HG03196 (cell line): ENCODE results near the gene ANGPT4.

ENCODE experiments used
- ATAC-seq: cut with Tn5 transposase; IDR thresholded peaks from one replicate; pipeline ENCODE4 v1.9.1; 2021; ENCODE audit not compliant: unreplicated experiment

Gene ANGPT4

DNA sequence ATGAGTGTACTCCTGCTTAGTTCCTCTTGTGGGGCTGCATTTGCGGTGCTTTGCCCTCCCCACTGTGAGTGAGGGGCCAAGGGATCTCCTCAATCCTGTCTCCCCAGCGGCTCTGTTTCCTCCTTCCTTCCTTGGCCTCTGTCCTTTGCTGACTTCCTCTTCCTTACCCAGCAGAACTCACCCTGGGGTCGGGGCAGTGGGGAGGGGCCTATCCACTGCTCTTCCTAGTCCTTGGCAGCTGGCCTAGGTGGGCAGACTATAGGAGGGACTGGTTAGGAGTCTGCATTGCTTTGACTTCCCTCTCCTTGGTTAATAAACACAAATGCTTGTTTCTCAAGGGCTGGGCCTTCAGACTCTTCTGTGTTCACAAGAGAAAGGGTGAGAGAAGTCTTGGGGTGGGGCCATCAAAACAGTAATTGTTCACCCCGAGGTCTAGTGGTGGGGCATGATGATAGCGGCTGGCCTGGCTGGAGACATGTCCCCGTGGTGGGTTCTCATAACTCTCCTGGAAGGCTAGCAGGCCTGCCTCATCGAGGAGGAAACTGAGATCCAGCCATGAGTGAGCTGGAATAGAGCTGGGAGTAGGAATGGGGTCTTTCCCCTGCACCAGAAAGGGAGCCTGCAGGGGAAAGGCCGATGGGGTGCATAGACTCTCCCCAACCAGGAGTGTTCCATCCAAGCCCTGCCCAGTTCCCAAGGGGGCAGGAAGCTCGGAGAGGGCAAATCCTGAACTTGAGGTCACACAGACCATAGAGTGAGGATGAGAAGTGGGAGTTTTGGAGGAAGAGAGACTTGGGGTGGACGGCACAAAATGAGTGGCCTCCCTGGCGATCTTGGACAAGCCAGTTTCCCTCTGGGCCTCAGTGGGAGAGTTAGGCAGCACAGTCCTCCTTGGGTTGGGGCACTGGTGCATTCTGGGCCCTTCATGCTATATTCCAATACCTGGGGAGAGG, 69.9 kb downstream of the ANGPT4 start:
- no peak for ATAC-seq

DNA sequence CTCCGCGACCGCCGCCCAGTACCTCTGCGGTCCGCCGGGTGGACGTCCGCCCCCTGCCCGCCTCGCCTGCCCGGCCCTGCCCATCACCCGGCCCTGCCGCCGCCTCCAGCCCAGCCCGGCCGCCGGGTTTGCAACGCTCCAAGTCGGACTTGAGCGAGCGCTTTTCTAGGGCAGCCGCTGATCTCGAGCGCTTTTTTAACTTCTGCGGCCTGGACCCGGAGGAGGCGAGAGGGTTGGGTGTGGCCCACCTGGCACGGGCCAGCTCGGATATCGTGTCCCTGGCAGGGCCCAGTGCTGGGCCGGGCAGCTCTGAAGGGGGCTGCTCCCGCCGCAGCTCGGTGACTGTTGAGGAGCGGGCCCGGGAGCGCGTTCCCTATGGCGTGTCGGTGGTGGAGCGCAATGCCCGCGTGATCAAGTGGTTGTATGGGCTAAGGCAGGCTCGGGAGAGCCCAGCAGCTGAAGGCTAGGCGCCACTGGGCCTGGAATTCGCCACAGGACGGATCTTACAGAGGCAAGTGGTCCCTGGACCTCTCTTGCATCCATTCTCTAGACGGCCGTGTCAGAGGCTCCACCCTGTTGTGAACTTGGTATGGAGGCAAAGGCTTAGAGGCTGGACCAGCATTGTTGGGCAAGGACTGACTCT, 70.8 kb downstream of the ANGPT4 start:
- ATAC-seq, result no peak

DNA sequence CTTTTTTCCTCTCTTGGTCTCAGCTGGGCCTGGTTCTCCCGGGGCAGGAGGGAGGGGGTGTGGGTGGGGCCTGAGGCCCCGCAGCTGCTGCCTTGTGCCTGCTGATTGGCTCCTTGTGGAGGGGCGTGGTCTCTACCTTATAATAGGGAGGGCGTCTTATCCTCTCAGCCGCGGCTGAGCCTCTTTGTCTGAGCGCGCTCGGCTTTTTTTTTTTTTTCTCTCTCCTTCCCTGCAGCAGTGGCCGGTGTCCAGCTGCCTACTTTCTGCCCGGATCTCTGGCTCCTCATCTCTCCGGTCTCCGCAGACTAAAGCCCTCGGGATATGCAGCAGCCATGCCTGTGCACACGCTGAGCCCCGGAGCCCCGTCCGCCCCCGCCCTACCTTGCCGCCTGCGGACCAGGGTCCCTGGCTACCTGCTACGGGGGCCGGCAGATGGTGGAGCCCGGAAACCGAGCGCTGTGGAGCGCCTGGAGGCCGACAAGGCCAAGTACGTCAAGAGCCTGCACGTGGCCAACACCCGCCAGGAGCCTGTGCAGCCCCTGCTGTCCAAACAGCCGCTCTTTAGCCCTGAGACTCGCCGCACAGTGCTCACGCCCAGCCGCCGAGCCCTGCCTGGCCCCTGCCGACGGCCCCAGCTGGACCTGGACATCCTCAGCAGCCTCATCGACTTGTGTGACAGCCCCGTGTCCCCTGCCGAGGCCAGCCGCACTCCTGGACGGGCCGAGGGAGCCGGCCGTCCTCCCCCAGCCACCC, 71.5 kb downstream of the ANGPT4 start:
- peak; percentile 81 for ATAC-seq

DNA sequence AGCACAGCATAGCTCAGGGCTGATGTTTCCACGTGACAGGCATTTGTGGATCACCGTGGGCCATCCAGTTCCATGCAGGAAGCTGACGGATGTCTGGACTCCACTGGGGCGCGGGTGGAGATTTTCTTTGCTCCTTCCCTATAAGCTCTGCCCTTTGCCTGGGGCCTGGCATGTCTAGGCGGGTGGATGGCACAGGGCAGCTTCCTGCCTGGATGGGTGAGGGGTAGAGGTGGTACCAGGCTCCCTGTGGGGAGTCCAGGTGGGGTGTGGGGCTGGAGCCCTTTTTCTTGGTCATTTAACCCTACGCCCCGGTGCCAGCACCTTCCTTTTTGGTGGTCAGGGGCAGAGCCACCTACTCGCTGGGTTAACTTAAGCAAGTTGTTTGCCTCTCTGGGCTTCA, 72.2 kb downstream of the ANGPT4 start:
- no peak for ATAC-seq

DNA sequence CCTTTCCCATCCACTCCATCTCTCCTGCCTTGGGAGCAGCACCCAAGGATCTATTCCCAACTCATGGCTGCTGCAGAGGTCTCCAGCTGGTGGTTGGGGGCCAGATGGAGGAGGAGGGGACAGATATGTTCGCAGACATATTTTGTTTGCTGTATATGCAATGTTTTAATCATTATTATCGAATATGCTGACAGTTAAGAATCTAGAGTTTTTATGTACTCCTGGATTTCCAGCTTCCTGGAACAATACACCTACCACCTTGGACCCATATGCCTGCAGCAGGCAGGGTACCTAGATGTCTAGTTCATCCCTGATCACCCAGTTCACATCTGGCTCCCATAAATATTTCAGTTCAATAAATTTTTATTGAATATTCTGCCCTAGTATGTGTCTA, 73.6 kb downstream of the ANGPT4 start:
- ATAC-seq, result no peak

DNA sequence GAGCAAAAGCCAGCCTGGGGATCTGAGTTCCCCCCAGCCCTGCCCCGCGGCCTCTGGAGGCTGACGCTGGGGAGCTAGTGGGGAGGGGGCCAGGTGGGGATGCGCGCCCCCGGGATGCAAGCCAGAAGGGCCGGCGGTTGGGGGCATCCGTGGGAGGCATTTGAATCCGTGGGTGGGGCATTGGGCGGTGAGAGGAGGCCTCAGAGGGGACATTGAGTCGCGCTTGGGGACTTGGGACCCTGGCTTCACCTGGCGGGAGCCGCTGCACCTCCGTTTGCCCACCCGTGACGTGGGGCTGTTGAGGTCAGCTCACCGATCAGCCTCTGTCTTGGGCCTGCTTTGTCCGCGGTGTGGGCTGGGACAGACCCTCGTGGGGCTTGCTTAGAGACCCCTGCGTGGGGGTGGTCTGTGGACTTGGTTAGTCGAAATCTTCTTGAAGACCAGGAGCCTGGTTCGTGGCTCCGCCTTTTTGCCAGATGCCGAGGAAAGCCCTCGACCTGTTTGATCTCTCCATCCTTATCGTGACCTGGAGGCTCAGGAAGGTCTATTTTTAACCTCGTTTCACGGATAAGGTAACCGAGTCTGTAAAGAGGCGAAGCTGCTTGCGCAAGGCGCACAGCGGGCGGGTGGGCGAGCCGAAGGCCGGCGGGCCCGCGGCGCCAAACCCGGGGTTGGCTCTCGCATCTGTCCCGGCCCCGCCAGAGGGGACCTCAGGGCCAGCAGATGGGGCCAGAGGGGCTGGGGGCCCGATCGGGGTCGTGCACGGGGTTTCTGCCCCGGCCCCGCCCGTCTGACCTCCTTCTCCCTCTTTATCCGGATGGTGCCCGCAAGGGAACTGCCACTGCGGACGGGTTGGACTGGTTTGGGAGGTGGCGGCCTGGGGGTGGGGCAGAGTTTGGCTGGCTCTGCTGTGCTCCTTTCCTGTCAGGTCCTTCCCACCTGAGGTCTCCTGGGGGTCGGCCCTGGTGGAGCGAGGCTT, 74.3 kb downstream of the ANGPT4 start:
- ATAC-seq, result no peak

DNA sequence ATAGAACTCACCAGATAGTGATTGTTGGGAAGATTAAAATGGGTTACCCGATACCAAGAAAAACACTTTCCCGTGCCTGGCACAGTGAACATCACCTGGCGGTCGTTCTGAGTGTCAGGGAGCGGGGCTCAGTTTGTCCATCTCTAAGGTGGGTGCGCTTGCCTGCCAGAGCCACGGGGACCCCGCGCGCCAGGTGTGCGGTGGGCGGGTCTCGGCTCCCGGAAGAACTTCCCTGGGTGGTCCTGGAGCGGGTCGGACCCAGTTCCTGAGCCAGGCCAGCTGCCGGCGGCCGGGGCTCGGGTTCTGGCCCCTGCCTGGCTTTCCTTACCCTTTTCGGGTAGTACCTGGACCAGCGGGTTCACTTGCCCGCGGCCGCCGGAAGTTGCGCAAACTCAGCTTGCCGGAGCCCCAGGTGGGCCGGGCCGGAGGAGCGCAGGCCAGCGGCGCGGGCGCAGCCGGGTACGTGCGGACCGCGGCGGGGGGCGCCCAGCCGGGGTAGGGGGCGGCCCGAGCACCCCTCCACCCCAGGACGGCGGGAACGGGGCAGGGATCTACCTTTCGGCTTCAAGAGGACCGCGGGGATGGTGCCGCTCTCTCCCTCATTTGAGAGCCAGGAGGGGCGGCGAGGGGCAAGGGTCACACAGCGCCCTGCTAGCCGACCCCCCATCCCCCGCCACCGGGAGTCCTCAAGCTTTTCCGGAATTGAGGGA, 75.1 kb downstream of the ANGPT4 start:
- ATAC-seq, result no peak

DNA sequence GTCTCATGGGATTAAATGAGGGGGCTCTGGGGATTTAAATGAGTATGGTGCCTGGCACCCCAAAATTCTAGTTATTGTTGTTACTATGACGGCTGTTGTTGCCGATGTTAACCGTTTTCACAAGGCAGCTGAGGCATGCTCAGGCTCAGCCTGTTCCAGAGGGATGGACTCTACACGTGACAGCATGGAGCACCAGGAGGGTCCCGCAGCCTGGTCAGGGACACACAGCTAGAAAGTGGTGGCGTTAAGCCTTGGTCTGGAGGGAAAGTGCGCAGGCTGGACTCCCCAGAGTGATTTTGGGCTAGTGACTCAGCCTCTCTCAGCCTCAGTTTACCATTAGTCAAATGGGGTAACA, 75.7 kb downstream of the ANGPT4 start:
- no peak for ATAC-seq

DNA sequence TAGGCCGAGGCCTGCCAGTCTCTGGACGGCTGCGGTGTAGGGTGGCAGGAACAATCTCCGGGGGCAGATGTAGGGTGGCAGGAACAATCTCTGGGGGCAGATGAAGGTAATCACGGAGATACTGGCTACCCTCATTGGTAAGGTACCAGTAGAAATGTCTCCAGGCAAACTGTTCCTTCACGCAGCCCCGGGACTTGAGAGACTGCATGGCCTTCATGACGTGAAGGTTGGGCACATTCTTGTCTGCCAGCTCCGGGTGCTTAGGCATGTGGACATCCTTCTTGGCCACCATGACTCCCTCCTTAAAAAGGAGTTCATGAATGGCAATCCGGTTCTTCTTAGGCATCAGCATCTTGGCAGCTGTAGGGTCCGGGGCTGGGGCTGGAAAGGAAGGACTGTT, 76.5 kb downstream of the ANGPT4 start:
- ATAC-seq, result no peak

DNA sequence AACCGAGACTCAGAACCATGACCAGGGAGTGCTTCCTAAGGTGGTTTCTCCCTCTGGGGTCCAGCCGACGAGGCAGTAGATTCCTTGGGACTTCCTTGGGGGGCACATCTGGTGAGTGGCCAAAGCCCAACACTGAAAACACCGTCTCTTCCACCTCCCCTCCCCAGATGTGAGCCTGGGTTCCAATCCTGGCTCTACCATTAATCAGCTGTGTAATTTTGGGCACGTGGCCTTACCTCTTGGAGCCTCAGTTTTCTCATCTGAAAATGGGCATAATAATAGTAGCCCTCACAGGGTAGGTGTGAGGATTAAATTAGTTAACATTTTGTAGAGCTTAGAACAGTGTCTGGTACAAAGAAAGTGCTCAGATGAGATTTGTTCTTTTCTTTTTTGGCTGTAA, 77.1 kb downstream of the ANGPT4 start:
- no peak for ATAC-seq

DNA sequence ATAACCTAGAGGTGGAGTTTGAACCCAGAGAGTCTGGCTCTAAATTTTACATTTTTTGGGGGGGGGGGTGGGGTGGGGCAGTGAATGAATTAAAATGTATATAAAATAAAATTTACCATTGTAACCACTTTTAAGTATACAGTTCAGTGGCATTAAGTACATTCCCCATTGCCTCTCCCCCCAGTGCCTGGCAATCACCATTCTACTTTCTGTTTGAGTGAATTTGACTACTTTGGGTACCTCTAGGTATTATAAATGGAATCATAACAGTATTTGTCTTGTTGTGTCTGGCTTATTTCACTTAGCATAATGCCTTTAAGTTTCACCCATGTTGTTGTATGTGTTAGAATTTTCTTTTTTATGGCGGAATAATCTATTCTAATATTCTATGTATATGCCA, 79.9 kb downstream of the ANGPT4 start:
- ATAC-seq, result no peak

DNA sequence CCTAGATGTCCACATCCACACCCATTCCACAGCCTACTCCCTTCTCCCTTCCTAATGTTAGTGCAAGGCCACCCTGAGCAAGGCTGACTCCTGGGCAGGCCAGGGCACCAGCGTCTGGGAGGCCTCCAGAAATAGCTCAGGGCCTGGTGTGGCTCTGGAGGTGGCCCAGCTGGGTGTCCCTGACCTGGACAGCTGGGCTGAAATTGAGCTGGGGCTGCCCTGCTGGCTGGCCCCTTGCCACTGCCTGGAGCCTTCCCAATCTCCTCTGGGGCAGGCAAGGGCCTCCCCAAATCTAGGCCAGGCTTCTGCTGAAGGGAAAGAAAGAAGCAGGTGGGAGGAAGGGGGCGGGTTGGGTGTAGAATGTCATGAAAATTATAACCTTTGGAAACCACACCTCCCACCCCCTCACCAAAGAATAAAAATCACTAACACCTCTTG, 80.5 kb downstream of the ANGPT4 start:
- no peak for ATAC-seq

DNA sequence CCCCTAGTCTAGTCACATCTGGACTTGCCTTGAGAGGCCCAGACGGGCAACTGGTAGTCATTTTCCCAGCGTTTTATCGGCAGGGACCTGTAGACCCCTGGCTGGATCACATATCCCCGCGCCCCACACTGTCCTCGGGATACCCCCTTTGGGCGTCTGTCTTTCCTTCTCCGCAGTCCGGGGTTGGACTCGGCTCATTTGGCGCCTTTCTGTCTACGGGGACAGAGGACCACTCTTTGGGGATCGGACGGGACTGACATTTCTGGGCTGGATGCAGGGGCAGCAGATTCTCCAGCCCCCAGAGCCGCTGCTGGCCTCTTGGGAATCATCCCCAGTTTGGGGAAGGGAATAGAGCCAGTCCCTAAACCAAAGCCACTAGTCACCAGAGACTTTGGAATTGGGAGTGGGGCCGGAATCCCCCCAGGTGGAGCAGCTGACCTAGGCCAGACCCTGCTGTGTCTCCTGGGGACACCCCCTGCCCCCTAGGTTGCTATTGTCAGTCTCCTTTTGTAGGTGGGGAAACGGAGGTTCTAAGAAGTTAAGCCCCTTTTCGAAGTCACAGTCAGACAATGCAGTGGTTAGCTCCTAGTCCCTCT, 81.9 kb downstream of the ANGPT4 start:
- ATAC-seq, result peak; percentile 9

DNA sequence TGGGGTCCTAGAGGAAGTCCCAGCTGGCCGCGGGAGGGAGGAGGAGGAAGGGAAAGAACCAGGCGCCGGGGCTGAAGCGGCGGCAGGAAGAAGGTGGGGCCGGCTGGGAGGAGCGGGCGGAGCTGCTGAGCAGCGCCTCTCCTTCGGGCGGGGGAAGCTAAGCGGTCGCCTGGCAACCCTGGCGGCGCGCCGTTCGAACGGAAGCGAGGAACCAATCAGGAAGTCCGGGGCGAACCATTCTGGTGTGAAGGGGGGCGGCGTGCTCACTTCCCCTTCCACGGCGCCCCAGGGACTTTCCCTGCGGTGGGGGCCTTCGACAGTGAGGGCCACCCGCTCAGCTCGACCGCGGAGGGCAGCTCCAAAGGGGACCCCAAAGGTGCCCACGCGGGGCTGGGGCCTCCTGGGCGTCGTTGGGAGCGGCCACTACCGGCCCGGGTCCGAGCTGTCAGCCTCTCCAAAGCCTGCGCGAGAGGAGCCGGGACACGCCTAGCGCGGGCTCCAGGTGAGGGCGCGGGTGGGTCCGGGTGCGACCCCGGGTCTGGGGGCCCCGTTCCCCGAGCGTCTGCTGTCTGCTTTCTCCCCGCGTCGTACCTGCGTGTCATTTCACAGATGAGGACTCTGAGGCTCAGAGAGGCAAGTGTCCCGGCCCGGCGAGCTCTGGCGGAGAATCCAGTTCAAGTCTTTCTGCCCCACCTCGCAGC, 82.5 kb downstream of the ANGPT4 start, which contains the start of gene FAM110A:
TSS of gene FAM110A (plus strand) at position 266 of the 701 bp plus-strand sequence. CDS start 11,090 bp downstream, outside the sequence.
- peak; percentile 92 for ATAC-seq

DNA sequence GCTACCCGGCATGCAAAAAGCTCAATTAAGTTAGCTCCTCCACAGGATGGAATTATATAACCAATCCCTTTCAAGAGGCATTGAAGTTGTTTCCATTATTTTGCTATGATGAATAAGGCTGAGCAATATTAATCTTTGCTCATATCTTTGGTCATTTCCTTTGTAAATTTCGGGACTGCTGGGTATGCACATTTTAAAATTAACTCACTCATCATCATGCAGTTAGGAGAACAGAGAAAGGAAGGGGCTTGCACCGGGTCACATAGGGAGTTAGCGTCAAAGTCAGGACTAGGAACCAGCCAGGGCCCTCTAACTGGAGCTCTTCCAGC, 83.0 kb downstream of the ANGPT4 start:
- no peak for ATAC-seq

DNA sequence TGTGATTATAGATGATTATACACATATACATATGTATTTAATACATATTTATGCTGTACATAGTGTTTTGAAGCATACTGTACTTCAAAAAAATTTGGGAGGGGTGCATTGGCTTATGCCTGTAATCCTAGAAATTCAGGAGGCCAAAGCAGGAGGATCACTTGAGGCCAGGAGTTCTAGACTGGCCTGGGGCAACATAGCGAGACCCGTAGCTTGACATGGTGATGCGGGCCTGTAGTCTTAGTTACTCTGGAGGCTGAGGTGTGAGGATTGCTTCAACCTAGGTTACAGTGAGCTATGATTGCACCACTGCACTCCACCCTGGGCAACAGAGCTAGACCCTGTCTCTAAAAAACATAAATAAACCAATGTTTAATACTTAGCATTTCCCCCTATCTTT, 84.2 kb downstream of the ANGPT4 start:
- no peak for ATAC-seq

DNA sequence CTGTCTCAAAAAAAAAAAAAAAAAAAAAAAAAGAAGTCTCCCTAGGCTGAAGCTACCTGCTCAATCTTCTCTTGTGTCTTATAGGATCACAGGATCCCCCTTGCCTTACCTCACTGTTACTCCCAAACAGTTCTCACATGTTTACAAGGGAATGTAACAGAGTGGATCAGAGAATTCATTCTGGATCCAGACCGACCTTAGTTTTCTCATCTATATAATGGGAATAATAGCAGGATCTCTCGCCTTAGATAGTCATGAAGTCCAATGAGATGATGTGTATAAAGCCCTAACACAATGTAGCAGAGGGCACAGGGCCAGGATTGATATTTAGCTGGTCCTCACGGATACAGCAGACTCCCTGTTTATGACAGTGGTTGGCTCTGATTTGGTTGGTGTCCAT, 84.9 kb downstream of the ANGPT4 start:
- ATAC-seq, result no peak

DNA sequence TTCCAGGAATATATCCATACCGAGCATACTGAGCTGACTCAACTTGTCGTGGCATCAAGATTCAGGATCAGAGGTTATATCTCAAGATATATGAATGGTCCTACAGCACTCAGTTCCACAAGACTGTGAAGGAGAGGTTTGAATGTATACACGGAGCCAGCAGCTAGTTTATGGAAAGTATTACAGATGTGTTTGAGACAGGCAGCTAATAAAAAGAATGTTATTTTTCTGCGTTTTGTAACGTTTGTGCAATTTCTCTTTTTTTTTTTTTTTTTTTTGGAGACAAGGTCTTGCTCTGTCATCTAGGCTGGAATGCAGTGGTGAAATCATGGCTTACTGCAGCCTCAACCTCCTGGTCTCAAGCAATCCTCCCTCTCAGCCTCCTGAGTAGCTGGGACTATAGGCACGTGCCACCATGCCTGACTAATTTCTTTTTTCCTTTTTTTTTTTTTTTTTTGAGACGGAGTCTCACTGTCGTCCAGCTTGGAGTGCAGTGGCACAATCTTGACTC, 86.1 kb downstream of the ANGPT4 start:
- ATAC-seq, result no peak

DNA sequence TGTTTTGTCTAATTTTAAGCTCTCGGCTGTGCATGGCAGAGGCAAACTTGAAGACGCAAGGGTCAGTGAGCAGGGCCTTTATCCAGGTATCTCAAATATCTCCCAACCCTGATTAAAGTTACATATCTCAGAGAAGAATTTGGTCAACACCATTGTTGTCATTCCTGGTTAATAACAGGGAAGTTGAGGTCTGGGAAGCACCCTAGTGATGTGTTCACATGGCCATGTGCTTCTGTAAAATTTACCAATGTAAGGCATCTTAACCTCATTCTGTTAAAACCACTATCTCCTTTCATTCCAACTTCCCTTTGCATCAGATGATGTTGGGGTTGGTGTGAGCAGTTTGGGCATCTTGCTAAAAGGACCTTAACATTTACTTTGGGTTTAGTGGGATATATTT, 86.6 kb downstream of the ANGPT4 start:
- no peak for ATAC-seq
